ENCODE data around the gene WDR35.
"Not testable (repeated sequence)": the region's sequence is repeated elsewhere in the genome, so short reads cannot be mapped to it uniquely, and the experiment has no call there.

Gene WDR35

GRCh38 chr2:19899985-19900930 lies 89.6 kb downstream of the WDR35 start:
- TF ChIP-seq CTCF (IDR thresholded peaks at IDR 0.05; ENCODE audit: low read depth, low read length), result no peak
- H3K4me3 ChIP-seq (ENCODE audit: low read depth, low read length), result peak overlapping the region; percentile 95

- no peak overlapping the region for H3K4me3 ChIP-seq (ENCODE audit: low read depth, low read length)
- TF ChIP-seq CTCF (IDR thresholded peaks at IDR 0.05; ENCODE audit: low read depth, low read length), result no peak
Observed at GRCh38 chr2:19898592-19899329, 91.1 kb downstream of the WDR35 start.

- no peak for TF ChIP-seq CTCF (IDR thresholded peaks at IDR 0.05; ENCODE audit: low read depth, low read length)
- no peak overlapping the region for H3K4me3 ChIP-seq (ENCODE audit: low read depth, low read length)
Observed at GRCh38 chr2:19897623-19898245, 92.2 kb downstream of the WDR35 start.

GRCh38 chr2:19895535-19895934 lies 94.4 kb downstream of the WDR35 start:
- TF ChIP-seq CTCF (IDR thresholded peaks at IDR 0.05; ENCODE audit: low read depth, low read length), result no peak
- no peak overlapping the region for H3K4me3 ChIP-seq (ENCODE audit: low read depth, low read length)

- no peak overlapping the region for H3K4me3 ChIP-seq (ENCODE audit: low read depth, low read length)
- no peak for TF ChIP-seq CTCF (IDR thresholded peaks at IDR 0.05; ENCODE audit: low read depth, low read length)
Observed at GRCh38 chr2:19894134-19894792, 95.6 kb downstream of the WDR35 start.

GRCh38 chr2:19893520-19894133 lies 96.3 kb downstream of the WDR35 start:
- TF ChIP-seq CTCF (IDR thresholded peaks at IDR 0.05; ENCODE audit: low read depth, low read length), result no peak
- no peak overlapping the region for H3K4me3 ChIP-seq (ENCODE audit: low read depth, low read length)

GRCh38 chr2:19891971-19892370 lies 97.9 kb downstream of the WDR35 start:
- not testable (repeated sequence) for H3K4me3 ChIP-seq (ENCODE audit: low read depth, low read length)

All from WI38 (cell line).